T47D (cell line): ENCODE results near the gene VCP.

Experiments used
- DNase-seq, 2 experiments: peaks; one replicate each; pipeline versions ENCODE4 v3.0.0 to v3.0.0-alpha.2; 2011 to 2012; ENCODE audit warnings: low read depth in 1 of 2, low spot score in 1 of 2
- JUND ChIP-seq: IDR thresholded peaks from 2 replicates; pipeline ENCODE4 v1.6.1; 2012; ENCODE audit warnings: low read depth
- in situ Hi-C: cut with HindIII; loops from 2 replicates; pipeline ENCODE4 v1.10.0; 2016; ENCODE audit warnings: low sequenced_read_pairs, low pct_unique_long_range_greater_than_20kb

VCP gene

DNA sequence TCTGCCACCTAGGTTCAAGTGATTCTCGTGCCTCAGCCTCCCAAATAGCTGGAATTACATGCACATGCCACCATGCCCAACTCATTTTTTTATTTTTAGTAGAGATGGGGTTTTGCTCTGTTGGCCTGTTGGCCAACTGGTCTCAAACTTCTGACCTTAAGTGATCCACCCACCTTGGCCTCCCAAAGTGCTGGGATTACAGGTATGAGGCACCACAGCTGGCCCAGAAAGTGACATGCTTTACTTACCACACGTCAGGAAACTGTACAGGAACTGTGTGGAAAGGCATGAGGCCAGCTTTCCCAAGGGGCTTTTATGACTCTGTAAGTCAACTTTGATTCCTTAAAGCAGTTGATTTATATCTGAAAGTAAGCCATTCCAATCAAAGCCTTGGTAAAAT is 57.9 kb downstream of the VCP start:
- no peak for TF ChIP-seq JUND
- no peak for DNase-seq
- in situ Hi-C loops, result no loop called here

DNA sequence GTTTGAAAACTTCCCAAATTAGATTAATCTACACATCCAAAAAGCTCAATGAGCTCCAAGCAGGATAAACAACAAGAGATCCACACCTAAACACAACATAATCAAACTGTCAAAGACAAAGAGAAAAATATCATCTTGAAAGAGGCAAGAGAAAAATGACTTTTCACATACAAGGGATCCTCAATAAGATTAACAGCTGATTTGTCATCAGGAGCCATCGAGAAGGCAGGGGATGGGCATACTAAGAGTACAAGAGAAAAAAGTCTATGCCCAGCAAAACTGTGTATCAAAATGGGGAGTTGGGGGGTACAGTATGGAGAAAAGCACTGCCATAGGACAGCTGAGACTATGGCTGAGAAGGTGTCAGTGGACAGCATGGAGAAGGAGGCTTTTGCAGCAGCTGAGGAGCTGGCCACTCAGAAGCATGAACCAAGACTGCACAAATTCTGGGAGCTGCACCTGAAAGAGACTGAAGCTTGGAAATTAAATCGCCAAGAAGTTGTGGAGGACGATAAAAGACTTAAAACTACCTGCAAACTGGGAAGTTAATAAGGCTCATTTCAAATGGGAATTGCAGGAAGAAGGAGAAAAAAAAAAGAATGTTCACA is 62.0 kb downstream of the VCP start:
- no peak for TF ChIP-seq JUND
- DNase-seq, result no peak
- in situ Hi-C loops, result no loop called here
